Calu3 (cell line): ENCODE results near the gene PPP1R26. TPM values are rescaled to one million over a fixed set of nuclear protein-coding genes. Genes with fewer than 3 reads are reported as not detected.

Experiments used
- BruUV-seq: library from RNA; stranded (reverse); fragments of 400-500 nt; replicated peaks from 2 replicates; lab custom pipeline; 2021; lab: Mats Ljungman, UMichigan
- CTCF ChIA-PET: fragments of 300-600 bp; sonication (Branson Sonifier 250); formaldehyde crosslinking; loops from one replicate; lab custom pipeline; 2022; ENCODE audit warnings: antibody characterized with exemption; lab: Charles Lee
- DNase-seq: peaks from one replicate; pipeline ENCODE4 v3.0.0; 2022
- H3K27ac Mint-ChIP-seq: one replicate; pipeline ENCODE4 v1.8.0; 2022; ENCODE audit warnings: mixed read lengths; ENCODE audit not compliant: unreplicated experiment
- H3K27me3 Mint-ChIP-seq: one replicate; pipeline ENCODE4 v1.8.0; 2022; ENCODE audit warnings: mixed read lengths; ENCODE audit not compliant: unreplicated experiment
- H3K36me3 Mint-ChIP-seq: one replicate; pipeline ENCODE4 v1.8.0; 2022; ENCODE audit warnings: mild to moderate bottlenecking, moderate library complexity, mixed read lengths; ENCODE audit not compliant: insufficient read depth, unreplicated experiment
- H3K4me1 Mint-ChIP-seq: one replicate; pipeline ENCODE4 v1.8.0; 2022; ENCODE audit warnings: mild to moderate bottlenecking, low read depth, mixed read lengths; ENCODE audit not compliant: unreplicated experiment
- H3K4me3 Mint-ChIP-seq: one replicate; pipeline ENCODE4 v1.8.0; 2022; ENCODE audit warnings: mild to moderate bottlenecking, low read depth, moderate library complexity, mixed read lengths; ENCODE audit not compliant: unreplicated experiment
- H3K9me3 Mint-ChIP-seq: one replicate; pipeline ENCODE4 v1.8.0; 2022; ENCODE audit warnings: low read depth, mixed read lengths; ENCODE audit not compliant: unreplicated experiment
- CTCF ChIP-seq: fragments of 200-600 bp; IDR thresholded peaks from one replicate; pipeline ENCODE4 v1.8.0; 2022; ENCODE audit warnings: antibody characterized with exemption; ENCODE audit not compliant: unreplicated experiment
- intact Hi-C: fragments of 100-400 bp; cut with micrococcal nuclease; formaldehyde crosslinking; loops from one replicate; pipeline ENCODE4 v1.10.0; 2022; ENCODE audit not compliant: unreplicated experiment
- total RNA-seq: library from RNA; stranded (reverse); gene quantifications from 2 replicates; pipeline ENCODE4 v1.2.3, GENCODE V29; 2022

The PPP1R26 gene
- total RNA-seq, 1 experiment from 2014 or later: 35.1 TPM

- no peak for TF ChIP-seq CTCF
- intact Hi-C loops: no loop called here
- Mint-ChIP-seq H3K9me3 (no peaks in the 10 kb centered on the region), H3K27ac (no peak overlapping the region), H3K4me1 (no peaks in the 10 kb centered on the region), H3K27me3 (no peaks in the 10 kb centered on the region), H3K36me3 (peaks cover 12% of the 10 kb centered on the region), H3K4me3 (no peak overlapping the region)
- no peak for DNase-seq
- CTCF ChIA-PET: no interaction called here
- BruUV-seq: no TSS peak
These were observed 5.5 kb upstream of the PPP1R26 start for GRCh38 chr9:135473972-135474543.

GRCh38 chr9:135474915-135475314, 4.7 kb upstream of the PPP1R26 start:
- Mint-ChIP-seq H3K27ac (no peak overlapping the region), H3K9me3 (no peaks in the 10 kb centered on the region), H3K27me3 (no peaks in the 10 kb centered on the region), H3K4me1 (no peaks in the 10 kb centered on the region), H3K36me3 (peaks cover 12% of the 10 kb centered on the region), H3K4me3 (no peak overlapping the region)
- BruUV-seq: no TSS peak
- CTCF ChIA-PET: interaction anchor here (0.7 kb wide), 1 partner anchor 181 kb away, joined by 7 read pairs; no protein-coding TSS in a partner anchor
- DNase-seq: no peak
- intact Hi-C loops: no loop called here
- TF ChIP-seq CTCF: no peak

GRCh38 chr9:135476561-135477355, 2.8 kb upstream of the PPP1R26 start:
- no peak for TF ChIP-seq CTCF
- H3K27me3 Mint-ChIP-seq: no peaks in the 10 kb centered on the region
- H3K9me3 Mint-ChIP-seq: no peaks in the 10 kb centered on the region
- CTCF ChIA-PET: interaction anchor here (0.6 to 0.7 kb wide), 2 partner anchors 36 to 97 kb away, joined by 3 to 7 read pairs; no protein-coding TSS in a partner anchor
- TSS peak; percentile 23 for BruUV-seq
- no peak for DNase-seq
- no peak overlapping the region for H3K4me3 Mint-ChIP-seq
- H3K36me3 Mint-ChIP-seq: peaks cover 20% of the 10 kb centered on the region
- intact Hi-C loops: no loop called here
- no peaks in the 10 kb centered on the region for H3K4me1 Mint-ChIP-seq
- no peak overlapping the region for H3K27ac Mint-ChIP-seq

GRCh38 chr9:135478191-135478590, 1.4 kb upstream of the PPP1R26 start:
- BruUV-seq: TSS peak; percentile 57
- no peaks in the 10 kb centered on the region for H3K27me3 Mint-ChIP-seq
- no peak for TF ChIP-seq CTCF
- intact Hi-C loops: no loop called here
- no peak overlapping the region for H3K27ac Mint-ChIP-seq
- H3K4me3 Mint-ChIP-seq: peak overlapping the region; percentile 84
- no peaks in the 10 kb centered on the region for H3K4me1 Mint-ChIP-seq
- CTCF ChIA-PET: no interaction called here
- H3K9me3 Mint-ChIP-seq: no peaks in the 10 kb centered on the region
- peaks cover 25% of the 10 kb centered on the region for H3K36me3 Mint-ChIP-seq
- no peak for DNase-seq
